ENCODE results near the gene SMIM32.

SMIM32 gene

GRCh38 chr5:136185974-136186665, 6.8 kb downstream of the SMIM32 start:
- DNase-seq = no peak

DNA sequence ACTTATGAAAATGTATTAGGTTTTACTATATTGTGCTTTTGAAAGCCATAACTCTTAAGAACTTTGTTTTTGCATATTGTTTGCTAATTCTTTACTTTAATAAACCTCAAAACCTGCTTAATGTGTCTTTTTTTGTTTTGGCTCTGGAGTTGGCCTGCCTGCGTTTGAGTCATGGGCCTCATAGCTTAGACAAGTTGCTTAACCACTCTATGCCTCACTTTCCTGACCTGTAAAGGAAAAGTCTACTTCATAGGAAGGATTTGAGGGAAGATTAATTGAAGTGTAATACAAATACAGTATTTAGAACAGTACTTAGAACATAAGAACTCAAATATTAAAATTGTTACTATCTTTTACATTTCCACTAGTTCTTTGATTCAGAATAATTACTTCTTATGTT, 10.3 kb downstream of the SMIM32 start:
- no peak for DNase-seq

GRCh38 chr5:136174021-136174659, 18.8 kb downstream of the SMIM32 start:
- DNase-seq = no peak

DNA sequence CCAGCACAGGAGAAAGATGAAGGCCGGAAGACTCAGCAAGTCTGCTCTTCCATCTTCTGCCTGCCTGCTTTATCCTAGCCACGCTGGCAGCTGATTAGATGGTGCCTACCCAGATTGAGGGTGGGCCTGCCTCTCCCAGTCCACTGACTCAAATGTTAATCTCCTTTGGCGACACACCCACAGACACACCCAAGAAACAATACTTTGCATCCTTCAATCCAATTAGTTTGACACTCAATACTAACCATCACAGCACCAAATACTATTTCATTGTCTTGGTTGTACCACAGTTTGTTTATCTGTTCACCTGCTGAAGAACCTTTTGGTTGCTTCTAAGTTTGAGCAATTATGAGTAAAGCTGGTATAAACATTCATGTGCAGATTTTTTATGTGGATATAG, 23.7 kb downstream of the SMIM32 start:
- DNase-seq = no peak

- DNase-seq = no peak
These were observed 26.1 kb downstream of the SMIM32 start for GRCh38 chr5:136166909-136167308.

GRCh38 chr5:136164226-136164625, 28.7 kb downstream of the SMIM32 start:
- DNase-seq = no peak

DNA sequence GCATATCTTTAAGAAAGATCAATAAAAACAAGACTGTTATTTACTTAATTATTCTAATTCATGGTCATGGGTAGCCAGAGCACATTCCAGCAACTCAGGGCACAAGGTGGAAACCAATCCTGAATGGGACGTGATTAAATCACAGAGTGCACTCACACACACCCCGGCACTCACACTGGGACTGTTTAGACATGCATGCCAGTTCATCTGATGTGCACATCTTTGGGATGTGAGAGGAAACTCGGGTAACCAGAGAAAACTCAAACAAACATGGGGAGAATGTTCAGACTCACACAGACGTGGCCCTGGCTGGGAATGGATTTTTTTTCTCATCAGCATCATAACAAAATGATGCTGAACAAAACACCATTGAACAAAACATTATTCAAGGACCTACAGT, 31.0 kb downstream of the SMIM32 start:
- no peak for DNase-seq

DNA sequence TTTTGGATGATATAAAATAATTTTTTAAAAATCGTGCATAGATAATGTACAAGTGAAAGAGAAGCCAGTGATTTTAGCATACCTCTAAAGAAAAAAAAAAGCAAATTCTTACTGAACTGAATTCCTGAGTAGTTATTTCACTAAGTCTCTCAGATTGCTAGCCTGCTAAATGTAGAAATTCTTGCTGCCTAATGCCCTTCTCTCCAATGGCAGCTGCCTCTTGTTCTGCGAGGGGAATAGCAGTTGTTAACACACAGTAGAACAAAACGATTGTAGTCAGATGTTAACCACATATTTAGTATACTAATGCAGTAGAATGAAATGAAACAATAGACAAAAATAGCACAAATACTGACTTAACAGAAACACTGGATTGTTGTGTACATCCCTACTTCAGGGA, 33.5 kb downstream of the SMIM32 start:
- no peak for DNase-seq

DNA sequence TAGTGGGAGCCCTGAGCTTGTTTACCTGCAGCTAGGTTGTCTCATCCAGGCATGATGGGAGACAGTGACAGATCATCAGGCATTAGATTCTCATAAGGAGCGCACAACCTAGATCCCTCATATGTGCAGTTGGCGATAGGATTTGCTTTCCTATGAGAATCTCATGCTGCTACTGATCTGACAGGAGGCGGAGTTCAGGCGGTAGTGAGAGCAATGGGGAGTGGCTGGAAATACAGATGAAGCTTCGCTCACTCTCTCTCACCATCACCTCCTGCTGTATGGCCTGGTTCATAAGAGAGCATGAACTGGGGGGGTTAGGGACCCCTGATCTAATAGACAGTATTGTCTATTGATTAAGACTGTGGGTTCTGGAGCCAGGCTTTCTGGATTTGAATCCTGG, 35.4 kb downstream of the SMIM32 start:
- no peak for DNase-seq

DNA sequence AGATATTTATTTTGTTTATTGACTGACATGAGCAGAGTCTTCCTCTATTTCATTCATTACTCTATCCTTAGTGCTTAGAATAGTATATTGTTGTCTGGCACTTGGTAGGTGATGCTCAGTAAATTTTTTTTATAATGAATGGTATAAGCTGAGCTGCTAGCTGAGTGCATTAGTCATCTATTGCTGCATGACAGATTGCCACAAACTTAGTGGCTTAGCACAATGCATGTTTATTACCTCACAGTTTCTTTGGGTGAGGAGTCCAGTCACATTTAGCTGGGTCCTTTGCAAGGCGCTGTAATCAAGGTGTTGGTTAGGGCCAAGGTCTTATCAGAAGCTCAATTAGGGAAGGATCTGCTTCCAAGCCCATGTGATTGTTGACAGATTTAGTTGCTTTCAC, 37.2 kb downstream of the SMIM32 start:
- no peak for DNase-seq

GRCh38 chr5:136155078-136155477, 37.9 kb downstream of the SMIM32 start:
- no peak for DNase-seq

DNA sequence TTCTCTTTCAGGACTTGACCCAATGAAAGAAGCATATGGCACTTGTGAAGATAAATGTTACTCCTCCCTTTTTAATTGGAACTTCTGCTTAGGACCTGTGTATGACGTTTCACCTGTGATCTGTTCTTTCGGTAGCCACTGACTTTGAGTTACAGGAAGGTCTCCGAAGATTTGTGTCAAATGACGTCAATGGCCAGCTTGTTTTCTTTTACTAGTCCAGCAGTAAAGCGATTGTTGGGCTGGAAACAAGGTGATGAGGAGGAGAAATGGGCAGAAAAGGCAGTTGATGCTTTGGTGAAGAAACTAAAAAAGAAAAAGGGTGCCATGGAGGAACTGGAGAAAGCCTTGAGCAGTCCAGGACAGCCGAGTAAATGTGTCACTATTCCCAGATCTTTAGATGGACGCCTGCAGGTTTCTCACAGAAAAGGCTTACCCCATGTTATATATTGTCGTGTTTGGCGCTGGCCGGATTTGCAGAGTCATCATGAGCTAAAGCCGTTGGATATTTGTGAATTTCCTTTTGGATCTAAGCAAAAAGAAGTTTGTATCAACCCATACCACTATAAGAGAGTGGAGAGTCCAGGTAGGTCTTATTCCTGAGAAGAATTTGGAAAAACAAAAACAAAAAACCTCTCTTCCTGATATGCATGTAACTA, 39.3 kb downstream of the SMIM32 start:
- no peak for DNase-seq

GRCh38 chr5:136149891-136150290, 43.1 kb downstream of the SMIM32 start:
- no peak for DNase-seq

DNA sequence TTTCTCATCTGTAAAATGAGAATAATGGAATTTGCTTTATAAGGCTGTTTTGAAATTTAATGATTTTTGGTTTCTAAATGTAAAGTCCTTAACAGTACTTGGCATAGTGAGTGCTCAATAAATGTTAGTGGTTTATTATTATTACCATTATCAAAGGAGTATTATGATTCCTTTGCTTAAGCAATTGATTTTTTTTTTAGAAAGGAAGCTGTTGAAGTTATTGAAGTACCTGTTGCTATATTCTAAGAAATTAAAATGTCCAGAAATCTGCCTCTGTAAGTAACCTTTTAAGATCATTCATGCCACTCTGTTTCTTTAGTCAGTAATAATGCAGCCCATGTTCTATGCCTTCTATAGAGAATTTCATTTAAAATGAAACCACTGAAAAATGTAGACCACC, 45.3 kb downstream of the SMIM32 start:
- DNase-seq = no peak

GRCh38 chr5:136146201-136146600, 46.8 kb downstream of the SMIM32 start:
- no peak for DNase-seq

DNA sequence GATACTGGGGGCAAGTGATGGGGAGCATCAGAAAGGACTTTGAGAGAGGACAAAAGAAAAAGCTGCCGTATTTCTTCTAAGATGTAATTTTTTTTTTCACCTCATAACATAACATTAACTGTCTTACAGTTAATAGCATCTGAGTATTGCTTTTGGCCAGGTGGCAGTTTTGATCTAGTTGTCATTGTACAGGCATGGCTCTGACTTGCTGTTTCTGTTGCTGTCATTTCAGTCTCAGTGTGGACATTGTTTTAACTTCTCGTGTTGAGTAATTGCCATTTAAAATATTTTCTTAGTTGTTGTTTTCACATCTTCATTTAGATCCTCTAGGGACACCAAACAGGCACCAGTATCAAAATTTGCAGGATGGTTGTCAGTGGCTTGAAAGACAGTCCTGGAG, 47.9 kb downstream of the SMIM32 start:
- DNase-seq = no peak

DNA sequence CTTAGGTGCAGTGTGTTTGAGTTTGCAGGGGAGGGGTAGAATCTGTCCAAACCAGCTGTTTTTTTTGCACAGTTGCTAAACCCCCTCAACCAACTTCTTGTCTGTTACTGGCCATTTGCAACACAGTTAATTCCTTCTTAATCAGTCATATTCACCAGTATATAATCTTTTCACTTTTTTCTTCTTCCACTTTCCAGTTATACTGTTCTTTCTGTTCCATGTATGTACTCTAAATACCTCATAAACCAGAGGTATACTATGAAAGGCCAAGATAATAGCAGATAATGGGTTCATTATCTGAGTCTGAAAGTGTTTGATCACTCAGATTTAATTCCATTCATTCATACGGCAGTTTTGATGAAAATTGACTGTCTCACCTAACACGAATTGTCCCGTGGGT, 49.2 kb downstream of the SMIM32 start:
- DNase-seq = no peak

GRCh38 chr5:136143312-136143711, 49.6 kb downstream of the SMIM32 start:
- no peak for DNase-seq

DNA sequence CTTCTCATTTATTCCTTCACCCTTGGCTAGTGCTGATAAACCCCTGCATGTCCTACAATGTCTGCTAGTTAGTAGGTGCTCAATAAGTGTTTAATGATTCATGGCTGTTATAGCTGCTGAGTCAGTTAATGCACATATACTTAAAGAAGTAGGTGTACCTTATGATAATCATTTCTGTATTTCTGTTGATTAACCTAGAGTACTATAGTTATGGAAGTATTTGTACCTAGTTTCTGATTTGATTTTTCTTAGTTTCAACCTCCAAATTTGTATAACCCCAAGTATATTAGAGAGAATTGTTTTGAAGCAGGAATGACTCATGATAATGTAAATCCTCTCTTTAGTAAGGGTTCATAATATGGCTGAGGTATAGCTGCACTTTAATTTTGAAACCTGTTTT, 51.4 kb downstream of the SMIM32 start:
- DNase-seq = no peak

All from stimulated activated CD8-positive, alpha-beta memory T cell treated with anti-CD3 and anti-CD28 coated beads, Interleukin-4, amount 100 ng/mL, for 48 hours (primary cell).